Activated CD4-positive, alpha-beta T cell treated with anti-CD3 and anti-CD28 coated beads, Interleukin-2, amount 50 U/mL, for 48 hours (primary cell): ENCODE data around the gene C7orf57.

Source experiments
- DNase-seq, 2 experiments: peaks; one replicate each; pipeline ENCODE4 v3.0.0-alpha.2; 2020

Gene C7orf57

DNA sequence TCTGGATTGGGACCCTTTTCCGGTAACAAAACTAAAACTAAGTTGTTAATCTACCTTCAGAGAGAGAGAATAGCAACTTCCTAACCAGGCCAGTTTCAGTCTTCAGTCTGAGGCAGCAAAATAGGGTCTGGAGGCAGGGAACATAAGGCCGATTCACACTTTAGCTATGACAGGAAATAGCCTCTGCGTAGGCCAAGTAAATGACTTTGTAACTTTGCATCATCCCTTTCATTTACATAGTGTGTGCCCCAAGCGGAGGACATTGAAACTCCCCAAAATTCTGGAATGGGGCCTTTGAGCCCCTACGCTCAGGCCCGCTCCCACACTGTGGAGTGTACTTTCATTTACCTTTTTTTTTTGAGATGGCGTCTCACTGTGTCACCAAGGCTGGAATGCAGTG lies 52.0 kb downstream of the C7orf57 start:
- no peak for DNase-seq

DNA sequence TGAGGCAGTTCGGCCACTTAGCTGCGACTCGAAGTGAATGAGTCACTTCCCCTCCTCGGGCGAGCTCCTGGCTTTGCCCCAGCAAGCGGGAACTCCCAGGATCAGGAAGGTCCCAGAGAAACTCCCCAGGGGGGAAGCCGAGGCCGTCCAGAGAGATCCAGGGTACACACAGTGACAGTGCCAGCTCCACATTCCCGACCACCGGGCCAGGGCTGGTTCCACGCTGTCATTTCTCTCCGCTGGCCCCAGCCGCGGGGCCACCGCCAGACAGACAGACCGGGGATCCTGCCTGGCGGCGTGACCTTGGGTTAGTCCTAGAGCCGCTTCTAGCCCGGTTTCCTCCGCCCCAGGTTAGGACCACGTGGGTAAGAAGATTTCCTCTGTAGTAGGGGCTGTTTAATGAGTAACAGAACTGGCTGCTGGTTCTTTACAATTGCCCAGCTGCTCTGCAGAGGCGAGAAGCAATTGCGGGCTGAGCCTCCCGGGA lies 53.3 kb downstream of the C7orf57 start:
- DNase-seq, result no peak

DNA sequence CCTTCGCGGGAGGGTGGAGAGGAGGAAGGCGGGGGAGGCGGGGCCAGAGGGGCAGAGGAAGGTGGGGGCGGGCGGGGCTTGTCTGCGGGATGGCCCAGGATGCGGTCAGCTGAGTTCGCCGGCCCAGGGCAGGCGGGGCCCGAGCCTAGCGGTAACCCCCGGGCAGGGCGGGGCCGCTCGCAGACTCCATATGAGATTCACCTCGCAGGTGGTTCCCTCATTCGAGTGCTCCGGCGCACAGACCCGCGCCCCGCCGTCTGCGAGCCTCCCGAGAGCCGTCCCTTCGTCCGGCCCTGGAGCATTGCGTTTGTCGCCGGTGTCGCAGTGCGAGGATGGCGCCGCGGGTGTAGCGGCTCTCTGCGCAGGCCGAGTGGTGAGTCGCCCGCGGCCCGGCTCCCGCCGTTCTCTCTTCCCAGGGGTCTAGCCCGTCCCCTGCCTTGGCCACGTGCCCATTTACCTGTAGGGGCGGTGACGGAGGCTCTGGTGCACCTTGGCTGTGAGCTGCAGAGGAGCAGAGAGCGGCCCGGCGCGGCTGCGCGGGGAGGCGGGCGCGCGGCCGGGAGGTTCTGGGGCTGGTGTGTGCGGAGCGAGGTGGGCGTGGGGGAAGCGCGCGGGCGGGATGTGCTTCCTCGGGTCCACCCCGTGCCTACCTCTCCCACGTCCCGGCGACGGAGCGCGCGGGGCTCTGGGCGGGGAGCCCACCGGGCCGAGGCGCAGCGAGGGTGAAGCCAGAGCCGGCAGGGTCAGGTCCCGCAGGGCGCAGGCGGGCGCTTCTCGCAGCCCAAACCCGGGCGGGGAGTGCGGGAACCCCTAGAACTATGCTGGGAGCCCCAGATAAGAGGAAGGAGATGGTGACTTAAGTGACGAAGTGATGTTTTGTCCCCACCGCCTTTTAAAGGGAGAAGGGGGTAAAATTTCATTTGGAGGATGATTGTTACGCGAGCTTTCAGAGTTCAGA lies 54.0 kb downstream of the C7orf57 start, which contains the start of gene UPP1:
Gene UPP1 (plus strand): TSS at position 220 of the 958 bp plus-strand sequence. CDS start 5,519 bp downstream, outside the sequence.
- DNase-seq, result peak; percentile 91 to 92

DNA sequence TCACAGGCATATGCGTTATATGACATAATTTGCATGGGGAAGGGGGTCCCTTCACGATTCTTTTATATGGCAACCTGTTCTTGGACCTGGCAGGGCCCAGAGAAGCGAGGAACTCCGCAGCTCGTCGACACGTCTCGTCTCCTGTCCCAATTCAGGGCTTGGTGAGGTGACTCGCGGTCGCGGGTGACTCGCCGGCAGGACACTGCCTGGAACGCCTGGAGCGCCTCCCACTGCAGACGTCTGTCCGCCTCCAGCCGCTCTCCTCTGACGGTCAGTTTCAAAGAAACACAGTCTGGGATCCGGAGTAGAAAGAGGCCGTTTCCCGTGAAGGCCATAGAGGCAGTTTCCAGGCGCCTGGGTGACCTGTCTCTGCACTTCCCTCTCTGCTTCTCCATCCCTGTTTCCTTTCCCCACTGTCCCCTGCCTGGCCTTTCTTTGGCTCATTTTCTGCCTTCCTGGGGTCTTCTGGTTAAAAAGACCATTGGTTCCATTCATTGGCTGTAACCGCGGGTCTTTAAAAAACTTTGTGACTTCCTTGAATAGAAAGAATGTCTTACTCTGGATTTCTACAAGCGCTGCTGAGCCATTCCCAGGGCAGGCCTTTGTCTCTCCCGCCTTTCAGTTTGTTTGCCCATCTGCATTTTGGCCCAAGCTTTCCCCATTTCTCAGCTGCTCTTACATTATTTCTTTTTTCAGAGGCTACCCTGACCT lies 54.9 kb downstream of the C7orf57 start:
- DNase-seq, result no peak

DNA sequence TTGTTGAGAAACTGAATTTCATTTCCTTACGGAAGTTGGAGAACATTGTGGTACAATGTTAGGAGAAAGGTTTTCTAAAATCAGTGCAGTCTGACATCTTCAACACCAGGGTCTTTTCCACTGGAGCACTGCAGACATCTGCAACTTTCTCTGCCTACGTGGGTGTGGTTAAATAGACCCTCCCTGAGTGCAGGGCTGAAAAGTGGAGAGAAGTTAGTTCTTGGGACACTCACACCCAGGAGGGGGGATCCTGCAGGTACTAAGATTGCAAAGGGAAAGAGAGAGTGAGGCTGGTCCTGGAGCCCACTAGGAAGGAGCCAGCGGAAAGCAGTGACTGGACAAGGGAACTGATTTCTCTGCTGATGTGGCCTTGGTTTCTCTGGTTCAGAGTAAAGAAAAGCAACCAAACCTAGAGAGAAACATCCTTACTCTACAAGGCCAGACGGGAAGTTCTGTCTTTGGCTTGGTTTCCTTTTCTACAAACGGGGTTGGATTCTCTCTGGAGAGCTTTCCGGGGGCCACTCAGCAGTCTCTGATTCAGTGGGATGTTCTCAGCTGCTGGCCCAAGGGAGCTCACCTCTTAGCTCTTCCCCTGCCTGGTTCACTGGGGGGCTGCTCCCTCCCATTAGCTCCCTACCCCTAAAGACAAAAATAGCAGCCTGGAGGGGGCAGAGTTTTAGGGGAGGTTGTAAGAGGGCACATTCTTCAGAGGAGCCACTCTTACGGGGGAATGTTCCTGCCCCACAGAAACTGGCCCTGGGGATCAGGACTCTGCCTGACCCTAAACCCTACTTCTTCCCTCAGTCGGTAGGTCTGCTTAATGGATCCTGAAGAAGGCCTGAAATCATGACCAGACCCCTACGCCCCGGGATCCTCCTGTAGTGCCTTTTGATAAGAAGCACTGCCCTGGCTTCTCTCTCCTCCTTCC lies 56.4 kb downstream of the C7orf57 start:
- no peak for DNase-seq

DNA sequence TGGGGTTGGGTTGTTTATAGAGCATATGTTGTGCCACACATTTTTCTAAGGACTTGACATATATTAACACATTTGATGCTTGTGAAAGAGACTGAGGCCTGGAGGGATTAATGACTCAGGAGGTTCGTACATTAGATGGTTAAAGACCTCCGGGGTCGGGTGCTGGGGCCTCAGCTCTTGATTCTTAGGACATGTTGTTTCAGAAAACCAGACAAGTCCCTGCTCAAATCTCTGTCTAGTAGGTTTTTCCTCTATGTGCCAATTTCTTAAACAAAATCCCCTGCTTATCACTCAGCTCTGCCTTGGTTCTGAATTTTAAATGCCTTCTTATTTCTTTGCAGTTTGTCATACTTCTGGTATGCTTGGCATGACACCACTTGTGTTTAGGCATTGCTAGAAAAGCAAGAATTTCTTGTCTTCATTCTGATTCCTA lies 59.5 kb downstream of the C7orf57 start:
- no peak for DNase-seq

- DNase-seq, result no peak
Measured at GRCh38 chr7:48096273-48096672, 60.9 kb downstream of the C7orf57 start.

DNA sequence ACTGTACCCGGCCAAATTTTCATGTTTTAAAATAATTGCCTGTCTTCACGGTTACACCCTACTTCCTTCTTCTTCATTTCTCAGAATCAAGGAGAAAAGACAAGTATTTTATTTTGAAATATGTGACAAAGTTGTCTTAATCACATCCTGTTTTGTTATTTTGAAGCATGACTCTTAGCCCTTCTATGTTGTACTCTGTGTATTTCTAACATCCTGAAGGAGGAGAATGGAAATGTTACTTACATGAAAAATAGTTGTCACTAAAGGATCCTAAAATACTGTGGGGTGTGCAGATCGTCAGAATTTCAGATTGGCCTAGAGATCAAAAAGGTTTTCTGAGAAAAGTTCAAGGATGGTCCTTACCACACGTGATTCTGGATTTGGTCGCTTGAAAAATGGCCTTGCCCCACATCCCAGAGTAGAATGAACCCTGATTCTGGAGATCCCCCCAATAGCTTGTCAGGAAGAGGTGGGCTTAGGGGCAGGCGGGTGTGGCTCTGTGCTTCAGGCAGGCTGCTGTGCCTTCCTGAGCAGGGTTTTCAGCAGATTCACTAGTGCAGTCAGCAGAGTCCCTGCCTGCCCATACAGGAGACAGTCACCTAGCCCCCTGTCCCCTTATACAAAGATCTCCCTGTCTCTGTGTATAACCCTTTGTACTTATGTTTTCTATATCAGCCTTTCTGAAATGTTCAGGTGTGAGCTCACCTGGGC lies 62.3 kb downstream of the C7orf57 start:
- DNase-seq, result no peak

DNA sequence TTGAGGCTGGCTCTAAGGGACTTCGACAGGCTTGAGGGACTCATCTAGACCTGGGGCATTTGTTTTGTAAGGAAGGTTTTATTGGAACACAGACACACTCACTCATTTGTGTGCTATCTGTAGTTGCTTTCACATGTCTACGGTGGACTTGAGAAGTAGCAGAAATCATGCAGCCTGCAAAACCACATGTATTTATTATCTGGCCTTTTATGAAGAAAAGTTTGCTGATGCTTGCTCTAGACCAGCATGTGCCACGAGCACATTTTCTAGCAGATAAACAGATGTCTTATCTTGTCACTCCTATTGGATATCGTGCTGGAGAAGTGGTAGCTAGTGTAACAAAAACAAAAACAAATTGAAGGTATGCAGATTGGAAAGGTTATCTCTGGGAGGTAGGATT lies 63.5 kb downstream of the C7orf57 start:
- DNase-seq, result no peak

DNA sequence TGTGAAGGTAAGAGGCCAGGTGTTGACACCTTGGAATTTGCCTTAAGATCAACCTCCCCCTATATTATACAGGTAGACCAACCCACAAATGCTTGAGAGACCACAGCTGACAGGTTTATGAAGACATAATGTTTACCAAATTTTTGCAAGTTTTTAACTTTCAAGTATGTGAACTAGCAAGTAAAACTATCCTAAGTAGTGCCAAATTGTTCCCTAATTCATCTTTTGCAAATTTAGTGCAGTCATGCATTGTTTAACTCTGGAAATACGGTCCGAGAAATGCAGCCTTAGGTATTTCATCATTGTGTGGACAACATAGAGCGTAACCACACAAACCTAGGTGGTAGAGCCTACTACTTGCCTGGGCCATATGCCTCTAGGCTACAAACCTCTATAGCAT lies 64.4 kb downstream of the C7orf57 start:
- DNase-seq, result no peak

DNA sequence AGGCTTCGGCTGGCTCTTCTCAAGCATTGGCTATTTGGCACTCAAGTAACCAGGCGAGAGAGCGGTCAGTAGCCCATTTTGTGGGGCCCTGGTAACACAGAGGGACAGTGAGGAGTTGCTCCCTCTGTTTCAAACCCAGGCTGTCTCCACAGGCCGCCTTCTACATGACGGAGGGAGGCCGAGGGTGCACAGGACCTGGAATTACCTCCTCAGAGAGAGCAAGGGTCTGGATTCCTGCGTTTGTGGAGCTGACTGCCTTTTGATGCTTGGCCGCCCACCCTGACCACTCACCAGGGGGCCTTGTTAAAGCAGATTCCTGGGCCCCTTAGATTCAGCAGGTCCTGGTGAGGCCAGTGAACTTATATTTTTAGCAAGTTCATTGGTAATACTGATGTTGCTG lies 66.0 kb downstream of the C7orf57 start:
- DNase-seq, result no peak

DNA sequence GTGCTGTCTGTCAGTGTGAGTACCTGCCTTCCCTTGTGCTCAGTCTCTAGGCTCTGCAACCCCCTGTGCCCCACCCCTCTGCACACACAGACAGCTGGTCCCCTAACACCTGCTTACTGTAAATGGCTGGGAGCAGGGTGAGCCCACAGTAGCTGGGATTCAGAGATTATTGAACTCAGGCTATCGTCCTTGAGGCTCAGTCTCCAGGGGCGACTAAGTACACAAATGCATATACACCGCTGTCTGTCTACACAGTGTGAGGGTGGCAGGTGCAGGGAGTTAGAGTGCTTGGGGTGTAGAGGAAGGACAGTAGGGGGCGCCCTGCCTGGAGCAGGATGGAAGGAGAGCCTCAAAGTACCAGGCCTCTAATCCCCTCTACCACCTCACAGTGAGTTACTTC lies 66.6 kb downstream of the C7orf57 start:
- DNase-seq, result no peak

DNA sequence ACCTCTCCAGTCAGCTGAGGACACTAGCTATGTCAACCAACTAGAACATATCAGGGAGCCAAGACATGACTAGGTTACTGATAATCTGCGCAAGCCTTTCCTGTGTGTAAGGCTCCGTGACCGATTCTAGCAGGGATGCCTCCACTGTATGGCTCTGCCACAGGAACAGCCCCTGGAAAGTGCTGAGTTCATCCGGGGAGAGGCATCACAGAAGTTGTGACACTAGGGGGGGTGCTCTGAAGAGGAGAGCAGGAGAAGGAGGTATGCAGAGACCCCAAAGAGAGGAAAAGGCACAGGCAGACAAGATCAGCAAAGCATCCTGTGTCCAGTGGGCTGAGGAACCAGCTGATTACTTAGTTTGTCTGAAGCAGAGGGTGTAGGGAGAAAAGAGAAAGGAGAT lies 67.2 kb downstream of the C7orf57 start:
- no peak for DNase-seq

DNA sequence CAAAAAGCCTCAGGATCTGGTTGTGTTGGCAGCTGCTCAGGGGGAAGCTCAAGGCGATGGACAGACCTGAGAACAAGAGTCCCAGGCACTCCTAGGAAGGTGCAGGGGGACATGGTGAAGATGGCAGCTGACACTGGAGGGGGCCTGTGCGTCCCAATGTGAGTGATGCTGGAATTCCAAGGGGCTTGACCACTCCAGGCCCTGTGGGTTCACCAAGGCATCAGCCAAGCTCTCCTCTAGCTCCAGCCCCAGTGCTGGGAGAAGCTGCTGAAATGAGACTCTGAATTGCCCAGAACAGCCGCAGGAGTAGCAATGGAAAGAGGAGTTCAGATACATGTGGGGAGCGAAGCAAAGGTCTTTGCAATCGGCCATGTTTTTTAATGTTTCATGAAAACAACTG lies 69.7 kb downstream of the C7orf57 start:
- DNase-seq, result no peak

GRCh38 chr7:48106906-48107659 lies 71.7 kb downstream of the C7orf57 start:
- no peak for DNase-seq

GRCh38 chr7:48107926-48108472 lies 72.7 kb downstream of the C7orf57 start:
- DNase-seq, result no peak

DNA sequence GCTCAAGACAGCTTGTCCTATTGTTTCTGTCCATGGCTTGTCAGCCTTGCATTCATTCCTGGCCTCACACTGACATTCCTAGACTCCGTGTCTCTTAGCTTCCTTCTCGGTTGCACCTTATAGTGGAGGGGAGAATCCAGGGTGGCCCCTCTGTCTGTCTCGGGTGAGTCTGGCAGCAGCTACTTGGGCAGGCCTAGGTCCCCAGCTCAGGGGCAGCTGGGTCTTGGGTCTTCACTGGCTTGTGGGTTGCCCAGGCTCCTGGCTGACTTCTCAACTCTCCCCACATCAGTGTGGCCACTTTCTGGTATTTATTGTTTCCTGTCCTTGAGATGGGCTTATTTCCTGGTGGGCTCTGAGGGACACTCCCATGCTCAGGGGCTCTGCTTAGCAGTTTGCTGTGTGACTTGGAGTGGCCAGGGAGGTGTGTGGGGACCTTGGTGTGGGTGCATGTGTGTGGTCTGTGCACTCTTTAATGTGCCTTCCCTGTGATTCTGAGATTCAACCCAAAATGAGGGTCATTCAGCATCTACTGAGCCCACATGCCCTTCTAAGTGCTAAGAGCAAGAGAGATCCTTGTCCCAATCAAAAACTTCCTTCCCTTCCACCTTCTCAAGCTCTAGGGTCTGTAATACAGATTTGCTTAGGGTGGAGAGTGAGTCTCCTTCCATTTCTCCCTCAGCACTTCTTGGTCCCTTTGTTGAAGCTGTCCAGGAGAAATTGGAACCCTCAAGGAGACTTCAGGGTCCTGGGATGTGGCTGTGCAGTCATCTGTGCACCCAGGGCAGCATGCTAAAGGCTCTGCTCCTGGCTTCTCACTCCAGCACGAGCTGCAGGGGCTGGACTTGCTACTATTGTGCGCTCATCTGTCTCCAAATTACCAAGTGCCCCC lies 73.9 kb downstream of the C7orf57 start:
- DNase-seq, result no peak

DNA sequence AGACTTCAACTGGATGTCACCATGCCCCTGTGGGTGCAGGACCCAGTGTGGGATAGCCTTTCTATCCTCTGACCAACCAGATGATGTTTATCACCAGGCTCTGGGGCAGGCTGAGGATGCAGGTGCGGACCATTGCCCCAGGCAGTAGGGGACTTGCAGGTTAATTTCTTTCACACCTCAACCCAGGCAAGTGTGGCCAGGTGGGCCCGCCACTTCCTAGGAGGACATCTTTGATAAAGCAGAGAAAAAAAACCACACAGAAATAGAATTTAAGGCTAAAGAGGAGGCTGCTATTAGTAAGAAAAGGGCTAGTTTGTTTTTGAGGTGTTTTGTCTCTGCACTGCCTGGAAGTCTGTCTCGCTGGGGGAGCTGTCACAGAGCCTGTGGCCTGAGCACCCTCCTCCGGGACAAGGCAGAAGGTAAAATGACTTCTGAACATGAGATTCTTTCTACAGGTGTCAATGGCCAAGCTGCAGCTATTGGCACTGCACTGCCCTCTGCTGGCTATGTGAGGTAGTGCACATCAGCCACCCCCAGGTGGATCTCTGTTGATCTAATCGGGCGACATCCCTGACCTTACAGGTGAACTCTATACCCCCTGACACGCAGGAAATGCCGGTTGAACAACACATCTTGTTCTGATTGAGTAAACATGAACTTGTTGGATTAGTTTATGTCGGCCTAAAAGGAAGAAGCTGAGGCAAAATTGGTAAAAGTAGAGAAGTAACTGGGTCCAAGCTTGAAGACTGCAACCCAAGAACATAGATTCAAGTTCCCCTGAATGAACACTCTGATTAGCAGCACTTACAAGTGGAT lies 74.7 kb downstream of the C7orf57 start:
- peak; percentile 94 for DNase-seq

DNA sequence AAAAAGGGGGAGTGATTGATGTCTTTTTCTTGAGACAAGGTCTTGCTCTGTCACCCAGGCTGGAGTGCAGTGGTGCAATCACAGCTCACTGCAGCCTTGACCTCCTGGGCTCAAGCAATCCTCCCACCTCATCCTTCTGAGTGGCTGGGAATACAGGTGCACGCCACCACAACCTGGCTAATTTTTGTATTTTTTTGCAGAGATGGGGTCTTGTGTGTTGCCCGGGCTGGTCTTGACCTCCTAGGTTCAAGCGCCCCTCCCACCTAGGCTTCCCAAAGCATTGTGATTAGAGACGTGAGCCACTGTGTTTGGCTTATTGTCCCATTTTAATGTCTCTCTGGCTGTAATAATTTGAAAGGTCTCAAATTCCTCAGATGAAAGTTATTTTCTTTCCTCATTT lies 75.5 kb downstream of the C7orf57 start:
- DNase-seq, result no peak
